Measurements from ENCODE around the gene DAB2IP.
"Not testable (repeated sequence)": the region's sequence is repeated elsewhere in the genome, so short reads cannot be mapped to it uniquely, and the experiment has no call there.

DAB2IP gene

DNA sequence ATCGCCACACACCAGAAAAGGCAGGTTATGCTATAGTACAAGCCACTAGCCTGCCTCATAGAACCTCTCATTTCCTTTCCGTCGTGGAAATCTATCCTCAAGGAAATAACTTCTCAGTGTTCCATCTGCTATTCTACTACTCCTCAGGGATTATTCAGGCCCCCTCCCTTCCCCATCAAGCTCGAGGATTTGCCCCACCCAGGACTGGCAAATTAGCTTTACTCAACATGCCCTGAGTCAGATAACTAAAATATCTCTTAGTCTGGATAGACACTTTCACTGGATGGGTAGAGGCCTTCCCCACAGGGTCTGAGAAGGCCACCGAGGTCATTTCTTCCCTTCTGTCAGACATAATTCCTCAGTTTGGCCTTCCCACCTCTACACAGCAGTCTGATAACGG, 142.9 kb downstream of the DAB2IP start:
- DNase-seq (ENCODE audit: low spot score): not testable (repeated sequence)

DNA sequence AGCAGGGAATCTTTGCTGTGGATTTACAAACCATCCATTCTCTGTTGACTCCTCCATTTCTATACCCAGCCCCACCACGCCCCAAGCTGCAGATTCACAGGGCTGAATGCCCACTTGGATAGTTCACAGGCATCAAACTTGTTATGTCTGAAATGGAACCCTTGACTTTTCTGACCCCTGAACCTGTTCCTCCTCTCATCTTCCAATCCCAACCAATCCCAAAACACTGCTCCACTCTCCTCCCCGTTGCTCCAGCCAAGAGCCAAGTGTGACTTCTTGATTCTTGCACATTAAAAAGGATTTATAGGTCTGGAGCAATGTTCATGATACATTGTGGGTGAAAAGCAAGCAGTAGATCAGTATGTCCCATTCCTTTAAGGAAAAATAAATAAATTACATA, 145.6 kb downstream of the DAB2IP start:
- DNase-seq (ENCODE audit: low spot score): no peak

DNA sequence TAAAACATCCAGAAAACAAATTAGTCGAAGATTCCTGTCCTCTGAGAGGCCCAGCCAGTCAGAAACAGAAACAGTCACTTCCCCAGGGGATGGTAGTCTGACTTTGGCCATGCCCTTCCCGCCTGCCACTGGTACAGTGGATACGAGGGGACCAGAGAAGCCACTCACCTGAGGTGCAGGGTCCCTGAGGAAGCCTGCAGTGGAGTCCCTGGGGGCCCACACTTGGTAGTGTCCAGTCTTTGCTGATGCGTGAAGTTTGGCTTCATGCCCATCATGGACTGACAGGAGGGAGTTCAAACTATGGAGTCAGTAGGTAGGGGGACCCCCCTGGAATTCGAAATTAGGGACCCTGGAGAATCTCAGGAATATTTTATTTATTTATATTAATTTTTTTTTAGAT, 147.5 kb downstream of the DAB2IP start:
- DNase-seq (ENCODE audit: low spot score): no peak

DNA sequence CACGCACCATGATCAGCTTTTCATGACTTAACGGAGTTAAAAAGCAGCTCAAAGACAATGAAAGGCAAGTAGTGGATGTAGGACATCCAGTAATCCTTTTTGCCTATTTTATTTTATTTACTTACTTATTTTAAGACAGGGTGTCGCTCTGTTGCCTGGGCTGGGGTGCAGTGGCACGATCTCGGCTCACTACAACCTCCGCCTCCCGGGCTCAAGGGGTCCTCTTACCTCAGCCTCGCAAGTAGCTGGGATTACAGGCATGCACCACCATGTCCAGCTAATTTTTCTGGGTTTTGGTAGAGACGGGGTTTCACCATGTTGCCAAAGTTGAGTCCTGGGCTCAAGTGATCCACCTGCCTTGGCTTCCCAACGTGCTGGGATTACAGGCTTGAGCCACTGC, 148.9 kb downstream of the DAB2IP start:
- DNase-seq (ENCODE audit: low spot score): no peak

DNA sequence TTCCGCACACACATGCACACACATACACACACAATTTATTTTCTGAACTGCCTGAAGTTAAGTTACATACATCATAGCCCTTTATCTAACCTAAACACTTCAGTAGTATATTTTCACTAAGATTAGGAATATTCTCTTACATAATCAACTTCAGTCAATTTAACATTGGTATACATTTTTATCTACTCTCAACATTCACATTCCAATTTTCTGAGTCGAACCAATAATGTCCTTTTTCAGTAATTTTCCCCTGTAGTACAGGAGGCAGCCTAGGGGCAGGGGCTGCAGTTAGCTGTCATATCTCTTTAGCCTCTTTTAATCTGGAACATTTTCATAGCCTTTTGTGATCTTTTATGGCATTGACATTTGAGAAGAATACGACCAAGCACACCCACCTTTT, 150.1 kb downstream of the DAB2IP start:
- DNase-seq (ENCODE audit: low spot score): no peak

DNA sequence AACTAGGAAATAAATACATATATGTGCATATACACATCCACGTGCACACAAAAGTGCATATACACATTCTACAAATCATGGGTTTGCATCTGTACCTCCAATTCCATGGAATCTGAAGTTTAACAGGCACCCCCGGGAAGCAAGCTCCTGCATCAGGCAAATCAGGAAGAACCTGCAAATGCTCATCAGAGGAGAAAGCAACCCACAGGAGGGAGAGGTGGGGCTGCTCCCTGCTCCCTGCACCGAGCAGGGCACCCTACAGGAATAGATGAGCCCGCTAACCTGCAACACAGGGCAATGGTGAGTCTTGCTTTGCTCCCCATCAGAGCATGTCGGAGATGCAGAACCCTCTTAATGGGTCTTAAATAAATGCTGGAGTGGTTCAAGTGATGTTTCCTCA, 151.3 kb downstream of the DAB2IP start:
- DNase-seq (ENCODE audit: low spot score): no peak

DNA sequence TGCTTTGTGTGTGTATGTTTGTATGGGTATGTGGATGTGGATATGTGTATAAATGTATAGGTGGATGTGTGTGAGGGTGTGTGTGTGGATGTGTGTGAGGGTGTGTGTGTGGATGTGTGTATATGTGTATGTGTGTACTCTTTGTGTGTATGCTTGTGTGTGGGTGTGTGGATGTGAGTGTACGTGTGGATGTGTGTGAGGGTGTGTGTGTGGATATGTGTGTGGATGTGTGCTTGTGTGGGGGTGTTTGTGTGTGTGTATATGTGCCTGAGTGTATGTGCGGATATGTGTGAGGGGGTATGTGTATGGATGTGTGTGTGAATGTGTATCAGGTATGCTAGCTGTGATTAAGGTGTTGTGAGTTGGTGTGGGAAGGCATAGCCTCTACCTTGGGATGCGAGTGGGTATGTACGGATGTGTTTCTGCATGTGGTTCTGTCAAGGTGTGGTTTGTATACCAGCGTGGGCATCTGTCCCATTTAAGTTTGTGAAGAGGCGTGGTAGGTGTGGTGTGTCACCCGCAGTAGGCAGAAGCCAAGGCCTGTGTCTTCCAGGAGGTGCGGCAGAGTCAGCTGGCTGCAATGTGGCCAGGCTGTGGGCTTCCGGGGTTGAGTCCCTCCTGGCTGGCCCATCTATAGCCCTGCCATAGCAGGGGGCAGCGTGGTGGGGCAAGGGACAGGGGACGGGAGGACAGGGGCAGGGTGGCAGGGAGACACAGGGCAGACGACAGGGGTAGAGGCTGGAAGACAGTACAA, 155.8 kb downstream of the DAB2IP start:
- no peak for DNase-seq (ENCODE audit: low spot score)

DNA sequence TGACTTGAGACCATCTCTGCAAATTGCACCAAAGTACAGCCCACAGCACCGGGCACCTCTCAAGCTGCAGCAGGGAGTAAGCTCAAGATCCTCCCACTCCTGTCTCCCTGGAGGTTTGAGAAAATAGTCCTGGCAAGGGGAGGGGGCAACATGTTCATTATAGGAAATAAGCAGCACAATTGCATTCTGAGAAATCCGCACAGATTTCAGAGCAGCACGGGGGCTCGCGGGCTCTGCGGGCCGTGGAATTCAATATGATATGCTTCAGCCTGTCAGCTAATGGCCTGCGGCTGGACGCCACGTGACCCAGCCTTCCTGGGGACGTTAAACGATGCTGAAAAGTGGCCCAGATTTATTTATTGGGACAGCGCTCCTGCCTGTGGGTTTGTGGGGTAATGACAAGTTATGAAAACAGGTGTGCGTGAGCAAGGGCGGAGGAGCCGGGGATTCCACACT, 156.4 kb downstream of the DAB2IP start:
- no peak for DNase-seq (ENCODE audit: low spot score)

DNA sequence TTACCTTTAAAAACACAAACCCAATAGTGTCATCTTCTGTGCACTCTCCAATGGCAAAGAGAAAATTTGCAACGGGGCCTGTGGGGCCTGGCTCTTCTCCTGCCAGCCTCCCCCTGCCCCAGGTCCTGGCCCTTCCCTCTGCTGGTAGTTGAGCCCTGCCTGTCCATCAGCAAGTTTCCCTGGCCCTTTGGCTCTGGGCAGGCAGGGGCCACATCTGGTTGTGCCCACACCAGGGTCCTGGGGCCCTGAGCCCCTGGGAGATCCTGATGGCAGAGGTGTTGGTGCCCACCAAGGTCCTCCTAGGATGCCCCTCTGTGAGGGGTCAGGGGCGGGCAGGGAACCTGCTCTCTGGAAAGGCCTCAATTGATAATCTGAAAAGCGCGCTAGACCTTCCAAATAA, 157.3 kb downstream of the DAB2IP start:
- DNase-seq (ENCODE audit: low spot score): no peak

DNA sequence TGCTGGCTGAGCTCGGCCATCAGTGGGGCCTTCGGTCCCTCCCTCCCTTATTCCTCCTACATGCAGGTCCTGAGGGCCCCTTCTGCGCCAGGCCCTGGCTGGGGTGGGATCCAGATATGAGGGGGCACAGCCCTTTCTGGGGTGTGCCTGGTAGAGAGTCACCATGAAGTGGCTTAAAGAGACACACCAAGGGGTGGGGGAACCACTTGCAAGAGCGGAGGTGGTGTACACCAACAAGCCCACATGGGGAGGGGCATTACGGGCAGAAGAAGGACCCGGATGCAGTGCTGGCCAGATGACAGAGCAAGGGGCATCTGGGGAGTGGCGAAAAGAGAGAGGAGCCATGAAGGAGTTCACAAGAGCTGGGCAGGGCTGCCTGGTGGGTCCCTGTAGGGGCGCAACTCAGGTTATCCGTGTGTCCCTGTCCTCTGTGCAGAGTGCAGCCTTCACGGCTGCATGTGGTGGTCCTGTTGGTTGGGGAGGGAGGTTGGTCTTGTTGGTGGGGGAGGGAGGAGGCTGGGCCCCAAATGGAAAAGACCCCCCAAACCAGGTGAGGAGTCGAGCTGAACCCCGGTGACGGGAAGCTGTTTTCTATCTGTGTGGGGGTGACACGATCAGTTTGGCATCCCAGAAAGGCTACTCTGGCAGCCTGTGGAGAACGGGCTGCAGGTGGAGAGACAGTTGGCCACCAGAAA, 158.1 kb downstream of the DAB2IP start:
- DNase-seq (ENCODE audit: low spot score): no peak

DNA sequence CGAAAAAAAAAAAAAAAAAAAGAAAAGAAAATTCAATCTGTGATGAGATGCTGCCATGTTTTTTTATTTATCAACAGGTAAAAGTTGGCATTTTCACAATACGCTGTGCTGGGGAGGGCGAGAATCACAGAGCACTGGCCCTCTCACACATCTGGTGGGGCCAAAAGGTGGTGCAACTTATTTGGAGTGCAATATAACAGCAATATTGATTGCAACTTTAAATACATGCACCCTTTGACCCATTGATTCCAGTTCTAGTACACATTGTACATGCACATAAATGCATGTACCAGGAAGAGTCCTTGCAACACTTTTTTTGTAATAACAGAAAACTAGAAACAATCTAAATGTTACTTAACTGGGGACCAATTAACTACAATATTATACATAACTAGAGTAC, 159.1 kb downstream of the DAB2IP start:
- no peak for DNase-seq (ENCODE audit: low spot score)

DNA sequence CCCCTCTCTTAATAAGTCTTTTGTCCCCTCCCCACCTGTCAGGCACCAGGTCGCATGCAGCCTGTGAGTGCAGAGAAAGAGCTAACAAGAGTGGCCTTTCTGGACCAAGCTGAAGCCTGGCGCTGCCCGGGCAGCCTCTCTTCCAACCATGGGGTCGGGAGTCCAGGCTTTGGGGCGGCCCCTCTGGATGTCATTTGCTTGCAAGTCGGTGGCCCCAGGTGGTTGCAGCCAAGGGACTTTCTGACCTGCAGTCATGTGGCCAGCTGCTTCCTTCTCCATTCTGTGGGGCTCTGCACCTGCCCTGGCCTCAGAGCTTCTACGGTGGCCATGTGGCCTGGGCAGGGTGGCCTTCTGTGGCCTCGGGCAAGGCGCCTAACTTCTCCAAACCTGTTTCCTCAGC, 159.7 kb downstream of the DAB2IP start:
- DNase-seq (ENCODE audit: low spot score): no peak

DNA sequence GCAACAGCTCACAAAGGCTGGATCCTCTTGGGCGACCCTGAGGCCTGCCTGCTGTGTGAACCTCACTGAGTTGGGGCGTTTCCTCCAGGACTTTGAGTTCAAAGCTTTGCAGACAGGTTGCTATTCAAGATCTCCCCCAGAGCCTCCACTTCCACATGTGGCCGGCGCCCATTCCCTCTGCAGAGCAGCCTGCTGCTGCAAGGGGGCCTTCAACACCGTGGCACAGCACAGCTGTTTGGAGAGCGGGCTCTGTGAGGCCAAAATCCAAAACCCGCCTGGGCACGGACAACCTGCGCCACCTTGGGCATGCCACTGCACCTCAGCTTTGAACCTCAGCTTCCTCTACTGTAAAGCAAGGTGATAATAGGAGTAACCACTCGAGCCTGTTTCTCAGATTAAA, 160.3 kb downstream of the DAB2IP start:
- DNase-seq (ENCODE audit: low spot score): no peak

DNA sequence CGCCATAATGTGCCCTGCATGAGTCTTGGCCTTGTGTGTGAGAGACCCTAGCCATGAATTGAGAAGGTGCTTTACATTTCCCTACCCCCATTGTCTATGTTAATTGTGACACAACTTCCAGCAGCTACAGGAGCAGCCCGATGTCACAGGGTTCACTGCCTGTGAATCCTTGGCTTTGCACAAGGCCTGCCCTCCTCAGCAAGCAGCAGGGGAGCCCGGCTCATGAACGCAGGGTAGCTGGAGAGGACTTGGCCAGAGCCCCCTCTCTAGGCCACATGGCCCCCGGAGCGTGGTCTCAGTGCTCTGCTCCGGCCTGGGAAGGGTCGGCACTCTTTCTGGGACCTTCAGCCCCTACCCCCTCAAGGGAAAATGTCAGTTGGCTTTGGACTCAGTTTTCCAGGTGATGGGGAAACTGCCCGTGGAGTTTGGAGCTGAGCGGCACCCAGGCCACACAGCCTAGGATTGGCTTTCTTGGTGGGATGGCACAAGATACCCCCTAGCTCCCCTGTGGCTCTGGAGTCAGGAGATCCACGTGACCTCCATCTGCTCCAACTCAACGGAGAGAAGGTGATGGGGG, 160.8 kb downstream of the DAB2IP start:
- no peak for DNase-seq (ENCODE audit: low spot score)

DNA sequence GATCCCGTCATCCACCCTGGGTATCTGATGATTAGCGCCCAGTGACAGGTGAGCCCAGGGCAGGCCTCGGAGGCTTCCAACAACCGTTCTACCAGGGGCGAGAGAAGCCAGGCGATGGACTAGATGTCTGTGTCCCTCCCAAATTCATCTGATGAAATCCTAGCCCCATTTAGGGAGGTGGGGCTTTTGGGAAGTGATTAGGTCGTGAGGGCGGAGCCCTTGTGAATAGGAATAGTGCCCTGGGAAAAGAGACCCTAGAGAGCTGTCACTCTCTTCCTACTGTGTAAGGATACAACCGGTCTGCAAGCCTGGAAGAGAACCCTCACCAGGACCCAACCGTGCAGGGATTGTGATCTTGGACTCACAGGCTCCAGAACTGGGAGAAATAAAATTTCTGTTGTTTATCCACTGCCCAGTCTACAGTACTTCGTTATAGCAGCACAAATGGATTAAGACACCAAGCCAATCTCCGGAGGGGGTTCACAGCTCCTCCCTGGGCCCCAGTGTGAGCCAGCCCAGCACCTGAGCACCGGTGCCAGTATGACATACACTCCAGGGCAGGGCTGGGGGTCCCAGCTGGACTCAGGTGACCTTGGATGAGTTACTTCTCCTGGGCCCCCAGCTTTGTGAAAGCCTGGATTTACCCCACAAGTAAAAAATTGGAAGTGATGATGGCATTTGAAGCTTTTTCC, 162.2 kb downstream of the DAB2IP start:
- no peak for DNase-seq (ENCODE audit: low spot score)

DNA sequence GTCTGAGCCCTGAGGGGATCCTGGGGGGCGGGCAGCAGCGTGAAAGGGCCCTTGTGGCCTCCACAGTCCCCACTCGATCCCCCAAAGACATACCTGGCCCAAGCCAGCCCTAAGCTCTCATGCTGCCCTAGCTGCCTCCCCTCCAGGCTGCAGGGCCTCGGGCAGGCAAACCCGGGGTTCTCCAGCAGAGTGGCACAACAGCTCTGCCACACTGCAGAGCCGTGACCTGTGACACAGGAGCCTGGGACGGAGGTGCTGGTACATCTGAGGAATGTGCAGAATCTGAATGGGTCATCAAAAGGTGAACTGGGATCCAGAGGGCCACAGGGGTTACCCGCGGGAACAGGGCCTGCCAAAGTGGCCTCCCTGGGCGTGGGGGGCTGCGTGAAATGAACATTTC, 163.2 kb downstream of the DAB2IP start:
- no peak for DNase-seq (ENCODE audit: low spot score)

DNA sequence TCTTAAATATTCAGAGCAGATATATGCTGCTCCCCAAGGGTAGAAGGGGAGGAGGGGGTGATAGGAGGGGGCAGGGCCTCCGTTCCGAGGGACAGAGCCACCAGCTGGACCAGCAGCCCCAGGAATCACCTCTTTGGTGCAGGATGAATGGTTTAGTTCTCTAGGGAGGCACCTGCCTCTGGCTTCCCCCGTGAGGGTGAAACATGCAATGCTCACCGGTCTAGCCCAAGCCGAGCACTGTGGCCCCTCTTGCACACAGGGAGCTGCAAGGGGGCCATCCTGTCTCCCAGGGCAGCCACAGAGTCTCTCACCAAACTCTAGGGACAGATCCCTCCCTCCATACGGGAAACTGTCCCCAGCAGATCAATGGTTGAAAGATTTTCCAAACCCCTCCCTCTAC, 163.7 kb downstream of the DAB2IP start:
- DNase-seq (ENCODE audit: low spot score): no peak

DNA sequence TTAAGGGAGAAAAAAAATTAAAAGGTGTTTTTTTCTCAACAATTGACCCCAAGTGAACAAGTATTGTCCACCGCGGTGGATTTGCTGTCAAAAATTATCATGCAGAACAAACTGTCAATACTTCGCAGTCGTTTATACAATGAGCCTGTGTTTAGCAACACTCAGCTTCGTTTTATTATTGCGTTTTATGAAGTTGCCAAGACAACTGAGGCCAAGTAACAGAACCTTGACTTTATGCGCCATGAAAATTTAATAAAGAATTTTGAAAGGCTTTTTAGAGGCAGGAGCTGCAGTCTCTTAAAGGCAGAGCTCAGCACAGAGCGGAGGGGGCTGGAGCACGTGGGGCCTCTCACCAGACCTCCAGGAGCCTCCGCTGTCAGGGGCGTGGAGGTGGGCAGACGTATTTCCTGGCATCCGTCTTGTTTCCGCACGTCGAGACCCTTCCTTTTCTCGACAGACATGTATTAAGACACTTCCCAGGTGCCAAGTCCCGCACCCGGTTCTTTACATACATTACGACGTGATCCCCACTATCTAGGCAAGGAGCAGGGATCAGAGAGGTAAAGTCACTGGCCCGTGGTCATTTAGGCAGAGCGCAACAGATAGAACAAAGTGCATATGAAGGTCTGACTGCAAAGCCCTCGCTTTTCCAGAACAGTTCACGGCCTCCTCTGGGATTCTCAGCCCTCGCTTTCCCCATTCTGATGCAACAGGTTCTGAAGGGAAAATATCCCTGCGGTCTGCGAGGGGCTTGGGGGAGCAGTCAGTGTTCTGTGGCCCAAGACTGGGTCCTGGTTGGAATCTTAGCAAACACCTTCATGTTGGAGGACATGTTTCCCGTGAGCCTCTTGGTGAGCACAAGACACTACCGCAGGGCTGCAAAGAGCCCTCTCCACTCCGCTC, 164.4 kb downstream of the DAB2IP start:
- no peak for DNase-seq (ENCODE audit: low spot score)

DNA sequence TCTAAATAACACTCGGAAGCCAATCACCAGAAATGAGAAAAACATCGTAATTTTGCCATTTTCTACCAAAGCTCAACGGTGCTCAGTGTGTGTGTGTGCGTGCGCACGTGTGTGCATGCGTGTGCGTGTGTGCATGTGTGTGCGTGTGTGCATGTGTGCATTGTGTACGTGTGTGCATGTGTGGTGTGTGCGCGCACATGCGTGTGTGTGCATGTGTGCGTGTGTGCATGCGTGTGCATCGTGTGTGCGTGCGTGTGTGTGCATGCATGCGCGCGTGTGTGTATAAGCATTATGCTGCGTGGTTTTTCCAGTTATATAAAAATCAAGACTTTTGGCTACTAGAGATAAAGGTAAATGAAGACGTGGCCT, 165.0 kb downstream of the DAB2IP start:
- no peak for DNase-seq (ENCODE audit: low spot score)

DNA sequence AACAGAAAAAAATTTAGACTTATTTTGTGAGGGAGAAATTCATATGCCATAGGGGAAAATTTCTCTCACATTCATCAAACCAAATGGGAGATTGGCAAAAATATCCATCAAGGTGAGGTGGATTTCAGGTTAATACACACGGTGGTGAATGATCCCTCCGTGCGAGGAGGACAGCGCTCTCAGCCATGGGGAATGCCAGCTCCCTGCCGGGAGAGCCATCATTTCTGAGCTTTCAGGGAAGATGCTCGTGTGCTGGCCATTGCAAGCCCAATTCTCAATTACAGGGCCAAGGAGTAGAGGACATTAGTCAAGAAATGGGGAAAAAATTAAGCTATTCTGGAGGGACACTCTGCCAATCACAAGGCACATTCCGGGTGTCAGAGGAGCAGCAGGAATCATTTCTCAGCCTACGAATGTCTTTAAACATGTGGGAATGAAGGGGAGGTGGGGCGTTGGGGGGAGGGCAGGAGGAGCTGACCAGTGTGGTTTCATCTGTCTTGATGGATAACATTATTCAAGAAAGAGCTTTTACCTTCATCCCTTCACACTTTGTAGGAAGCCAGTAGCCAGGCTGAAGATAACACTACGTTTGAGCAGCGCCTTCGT, 165.5 kb downstream of the DAB2IP start:
- DNase-seq (ENCODE audit: low spot score): no peak

DNA sequence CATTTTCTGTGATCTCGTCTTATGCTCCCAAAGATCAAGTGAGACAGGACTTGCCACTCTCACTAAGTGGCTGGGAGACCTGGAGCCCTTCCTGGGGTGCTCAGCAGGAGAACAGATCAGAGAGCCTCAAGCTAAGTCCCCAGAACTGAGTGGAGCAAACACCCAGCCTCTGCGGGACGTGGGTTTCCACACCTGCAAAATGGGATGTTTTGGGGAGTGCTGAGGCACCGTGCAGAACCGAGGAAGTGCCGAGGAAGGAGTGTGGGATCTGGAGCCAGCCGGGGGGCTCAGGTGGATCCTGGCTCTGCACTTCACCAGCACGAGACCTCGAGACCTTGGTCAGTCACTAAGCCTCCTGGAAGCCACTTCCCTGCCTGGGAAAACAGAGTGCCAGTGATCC, 166.0 kb downstream of the DAB2IP start:
- no peak for DNase-seq (ENCODE audit: low spot score)
